ENCODE measurements around the gene AIFM2.

The AIFM2 gene

GRCh38 chr10:70140297-70140696, 7.7 kb upstream of the AIFM2 start:
- TF ChIP-seq, protein P1, sequence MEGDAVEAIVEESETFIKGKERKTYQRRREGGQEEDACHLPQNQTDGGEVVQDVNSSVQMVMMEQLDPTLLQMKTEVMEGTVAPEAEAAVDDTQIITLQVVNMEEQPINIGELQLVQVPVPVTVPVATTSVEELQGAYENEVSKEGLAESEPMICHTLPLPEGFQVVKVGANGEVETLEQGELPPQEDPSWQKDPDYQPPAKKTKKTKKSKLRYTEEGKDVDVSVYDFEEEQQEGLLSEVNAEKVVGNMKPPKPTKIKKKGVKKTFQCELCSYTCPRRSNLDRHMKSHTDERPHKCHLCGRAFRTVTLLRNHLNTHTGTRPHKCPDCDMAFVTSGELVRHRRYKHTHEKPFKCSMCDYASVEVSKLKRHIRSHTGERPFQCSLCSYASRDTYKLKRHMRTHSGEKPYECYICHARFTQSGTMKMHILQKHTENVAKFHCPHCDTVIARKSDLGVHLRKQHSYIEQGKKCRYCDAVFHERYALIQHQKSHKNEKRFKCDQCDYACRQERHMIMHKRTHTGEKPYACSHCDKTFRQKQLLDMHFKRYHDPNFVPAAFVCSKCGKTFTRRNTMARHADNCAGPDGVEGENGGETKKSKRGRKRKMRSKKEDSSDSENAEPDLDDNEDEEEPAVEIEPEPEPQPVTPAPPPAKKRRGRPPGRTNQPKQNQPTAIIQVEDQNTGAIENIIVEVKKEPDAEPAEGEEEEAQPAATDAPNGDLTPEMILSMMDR (IDR thresholded peaks at IDR 0.05; ENCODE audit: extremely low read depth, insufficient read depth, missing control alignments): no peak
- in situ Hi-C loops (cut with MboI; ENCODE audit: low pct_unique_long_range_greater_than_20kb, low sequenced_read_pairs, unreplicated experiment): no loop called here
- DNase-seq (ENCODE audit: low spot score): no peak

- in situ Hi-C loops (cut with MboI; ENCODE audit: low pct_unique_long_range_greater_than_20kb, low sequenced_read_pairs, unreplicated experiment): no loop called here
- TF ChIP-seq, protein P1 (IDR thresholded peaks at IDR 0.05; ENCODE audit: extremely low read depth, insufficient read depth, missing control alignments): no peak
- DNase-seq (ENCODE audit: low spot score): no peak
Measured at GRCh38 chr10:70139997-70140250, 7.3 kb upstream of the AIFM2 start.

GRCh38 chr10:70139151-70139996, 6.7 kb upstream of the AIFM2 start:
- in situ Hi-C loops (cut with MboI; ENCODE audit: low pct_unique_long_range_greater_than_20kb, low sequenced_read_pairs, unreplicated experiment): no loop called here
- no peak for DNase-seq (ENCODE audit: low spot score)
- TF ChIP-seq, protein P1 (IDR thresholded peaks at IDR 0.05; ENCODE audit: extremely low read depth, insufficient read depth, missing control alignments): no peak

DNA sequence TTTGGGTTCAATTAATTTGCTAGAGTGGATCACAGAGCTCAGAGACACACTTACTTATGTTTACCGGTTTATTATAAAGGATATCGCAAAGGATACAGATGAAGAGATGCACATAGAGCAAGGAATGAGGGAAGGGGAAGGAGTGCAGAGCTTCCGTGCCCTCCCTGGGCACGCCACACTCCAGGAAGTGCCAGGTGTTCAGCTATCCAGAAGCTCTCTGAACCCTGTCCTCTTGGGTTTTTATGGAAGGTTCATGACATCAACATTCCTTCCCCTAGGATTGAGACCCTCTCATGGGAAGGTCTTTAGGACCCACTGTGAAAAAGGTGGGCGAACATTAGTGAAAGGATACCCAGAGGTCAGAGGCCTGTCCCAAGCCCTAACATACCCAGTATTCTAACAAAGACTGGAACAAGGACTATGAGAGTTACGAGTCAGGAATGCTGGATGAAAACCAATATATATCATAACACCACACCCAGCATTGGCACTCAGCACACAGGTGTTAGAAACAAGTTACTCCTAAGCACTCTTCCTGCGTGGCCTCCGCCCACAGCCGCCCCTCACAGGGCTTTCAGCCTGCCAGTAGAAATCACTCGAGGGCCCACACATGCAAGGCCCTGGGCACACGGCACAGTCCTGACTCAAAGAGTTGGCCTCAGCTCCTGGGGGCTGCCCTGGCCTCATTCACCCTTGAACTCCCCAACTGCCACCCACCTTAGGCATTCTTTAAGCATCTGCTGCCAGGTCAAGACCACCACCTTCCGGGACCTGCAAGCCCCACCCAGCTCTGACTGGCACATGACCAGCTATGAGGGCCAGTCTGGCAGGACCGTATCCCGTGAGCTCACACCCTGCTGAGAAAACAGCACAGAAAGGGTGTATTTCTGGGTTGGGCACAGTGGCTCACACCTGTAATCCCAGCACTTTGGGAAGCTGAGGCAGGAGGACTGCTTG, 5.6 kb upstream of the AIFM2 start:
- no peak for DNase-seq (ENCODE audit: low spot score)
- in situ Hi-C loops (cut with MboI; ENCODE audit: low pct_unique_long_range_greater_than_20kb, low sequenced_read_pairs, unreplicated experiment): no loop called here
- TF ChIP-seq, protein P1 (IDR thresholded peaks at IDR 0.05; ENCODE audit: extremely low read depth, insufficient read depth, missing control alignments): no peak

GRCh38 chr10:70137135-70137534, 4.5 kb upstream of the AIFM2 start:
- in situ Hi-C loops (cut with MboI; ENCODE audit: low pct_unique_long_range_greater_than_20kb, low sequenced_read_pairs, unreplicated experiment): no loop called here
- TF ChIP-seq, protein P1 (IDR thresholded peaks at IDR 0.05; ENCODE audit: extremely low read depth, insufficient read depth, missing control alignments): no peak
- no peak for DNase-seq (ENCODE audit: low spot score)

- in situ Hi-C loops (cut with MboI; ENCODE audit: low pct_unique_long_range_greater_than_20kb, low sequenced_read_pairs, unreplicated experiment): no loop called here
- no peak for DNase-seq (ENCODE audit: low spot score)
- TF ChIP-seq, protein P1 (IDR thresholded peaks at IDR 0.05; ENCODE audit: extremely low read depth, insufficient read depth, missing control alignments): no peak
Measured at GRCh38 chr10:70135684-70136083, 3.1 kb upstream of the AIFM2 start.

All from GM13977 (cell line).